Endothelial cell of hepatic sinusoid (primary cell): ENCODE results near the gene PKD1.
"Not testable (repeated sequence)": the region's sequence is repeated elsewhere in the genome, so short reads cannot be mapped to it uniquely, and the experiment has no call there.

Source experiments
- in situ Hi-C: cut with HindIII; loops from 2 replicates; pipeline ENCODE4 v1.10.0; 2017; ENCODE audit warnings: low sequenced_read_pairs

Gene PKD1

DNA sequence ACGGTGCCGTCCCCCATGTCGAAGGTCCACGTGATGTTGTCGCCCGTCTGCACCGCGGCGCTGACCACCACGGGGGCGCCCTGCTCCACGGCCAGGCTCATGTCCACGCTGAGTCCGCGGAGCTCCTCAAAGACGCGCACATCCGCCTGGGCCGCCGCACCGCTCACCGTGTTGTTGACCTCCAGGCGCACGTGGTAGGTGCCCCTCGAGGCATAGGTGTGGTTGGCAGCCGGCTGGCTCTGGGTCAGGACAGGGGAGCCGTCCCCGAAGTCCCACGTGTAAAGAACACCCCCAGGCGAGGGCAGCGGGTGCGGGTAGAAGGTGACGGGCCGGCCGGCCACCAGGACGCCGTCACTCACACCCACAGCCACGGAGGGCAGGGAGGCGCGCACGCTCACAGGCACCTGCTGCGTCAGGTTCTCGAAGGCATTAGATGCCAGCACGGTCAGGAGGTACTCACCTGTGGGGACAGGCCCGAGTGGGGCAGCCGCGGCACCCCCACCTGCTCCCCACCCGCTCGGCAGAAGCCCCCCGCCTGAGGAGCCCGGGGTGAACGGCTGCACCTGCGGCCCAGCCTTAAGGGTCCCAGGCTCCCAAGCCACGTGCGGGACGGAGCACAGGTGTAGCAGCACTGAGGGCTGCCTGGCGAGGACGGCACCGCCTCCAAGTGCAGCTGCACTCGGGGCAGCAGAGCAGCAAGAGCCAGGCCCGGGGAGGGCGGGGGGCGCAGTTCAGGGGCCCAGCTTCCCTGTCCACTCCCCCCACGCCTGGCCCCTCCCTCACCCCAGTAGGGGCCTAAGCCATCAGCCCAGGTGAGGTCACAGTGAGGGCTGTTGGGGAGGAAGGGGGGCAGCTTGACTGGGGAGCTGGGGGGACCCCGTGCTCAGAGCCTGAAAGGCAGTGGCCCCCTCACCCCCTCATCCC lies 24.0 kb downstream of the PKD1 start:
- in situ Hi-C loops = not testable (repeated sequence)

DNA sequence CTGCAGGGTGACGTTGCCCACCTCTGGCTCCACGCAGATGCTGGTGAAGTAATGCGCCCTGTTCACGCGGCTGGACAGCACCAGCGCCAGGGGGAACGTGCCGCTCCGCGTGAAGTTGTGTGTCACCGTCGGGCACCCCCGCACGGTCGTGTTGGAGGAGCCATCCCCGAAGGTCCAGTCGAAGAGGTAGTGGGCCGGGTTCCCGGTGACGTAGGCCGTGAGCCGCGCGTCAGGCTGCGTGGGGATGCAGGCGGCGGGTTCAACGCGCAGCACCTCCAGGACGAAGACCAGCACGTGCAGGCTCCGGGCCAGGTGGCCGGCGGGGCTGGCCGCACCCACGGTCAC lies 24.7 kb downstream of the PKD1 start:
- in situ Hi-C loops = not testable (repeated sequence)

DNA sequence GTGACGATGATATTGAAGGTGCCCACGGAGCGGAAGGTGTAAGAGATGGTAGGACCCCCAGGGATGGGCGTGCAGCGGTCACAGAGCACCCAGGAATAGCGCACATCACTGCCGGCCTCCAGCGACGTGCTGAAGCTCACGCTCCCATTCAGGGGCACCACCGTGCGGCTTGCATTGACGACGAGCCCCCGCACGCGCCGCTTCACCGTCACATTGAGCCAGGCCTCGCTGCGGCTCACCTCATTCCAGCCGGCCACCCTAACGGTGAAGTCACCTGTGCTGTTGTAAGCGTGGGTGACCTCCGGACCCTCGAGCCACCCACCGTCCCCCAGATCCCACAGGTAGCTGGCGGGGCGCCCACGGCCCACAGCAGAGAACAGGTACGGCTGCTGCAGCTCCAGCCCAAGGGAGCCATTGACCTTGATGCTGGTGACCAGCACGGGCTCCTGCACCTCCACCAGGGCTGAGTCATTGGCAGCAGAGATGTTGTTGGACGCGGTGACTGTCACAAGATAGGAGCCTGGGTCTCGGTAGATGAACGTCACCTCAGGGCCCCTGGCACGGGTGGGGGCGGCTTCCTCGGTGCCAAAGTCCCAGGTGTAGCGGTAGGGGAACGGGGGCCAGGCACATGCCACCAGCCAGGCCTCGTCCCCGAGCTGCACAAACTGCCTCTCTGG lies 25.2 kb downstream of the PKD1 start:
- in situ Hi-C loops = not testable (repeated sequence)

DNA sequence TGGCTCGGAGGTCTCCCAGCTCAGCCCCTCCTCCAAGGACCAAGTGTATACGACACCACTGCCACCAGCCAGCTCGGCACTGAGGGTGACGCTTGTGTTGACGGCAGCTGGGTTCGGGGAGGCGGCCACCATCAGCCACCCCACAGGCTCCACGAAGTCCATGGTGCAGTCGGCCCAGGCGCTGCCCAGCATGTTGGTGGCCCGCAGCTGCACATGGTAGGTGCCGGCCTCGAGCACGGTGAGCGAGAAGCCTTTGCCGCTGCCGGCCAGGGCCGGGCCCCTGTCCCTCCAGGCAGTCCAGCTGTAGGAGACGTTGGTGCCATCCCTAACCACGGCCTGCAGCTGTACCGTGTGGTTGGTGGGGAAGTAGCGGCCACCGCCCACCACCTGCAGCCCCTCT lies 25.8 kb downstream of the PKD1 start:
- in situ Hi-C loops = not testable (repeated sequence)

DNA sequence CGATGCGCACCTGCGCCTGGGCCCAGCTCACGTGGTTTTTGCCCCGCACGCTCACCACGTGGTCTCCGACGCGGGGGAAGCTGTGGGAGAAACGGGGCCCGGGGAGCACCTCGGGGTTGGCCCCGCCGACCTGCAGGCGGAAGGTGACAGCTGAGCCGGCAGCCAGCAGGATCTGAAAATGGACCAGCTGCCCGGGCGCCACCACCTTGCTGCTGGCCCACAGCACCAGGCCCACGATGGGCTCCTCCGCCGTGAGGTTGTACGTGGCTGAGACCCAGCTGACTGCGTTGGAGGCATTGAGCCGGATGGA lies 26.5 kb downstream of the PKD1 start:
- in situ Hi-C loops = not testable (repeated sequence)

DNA sequence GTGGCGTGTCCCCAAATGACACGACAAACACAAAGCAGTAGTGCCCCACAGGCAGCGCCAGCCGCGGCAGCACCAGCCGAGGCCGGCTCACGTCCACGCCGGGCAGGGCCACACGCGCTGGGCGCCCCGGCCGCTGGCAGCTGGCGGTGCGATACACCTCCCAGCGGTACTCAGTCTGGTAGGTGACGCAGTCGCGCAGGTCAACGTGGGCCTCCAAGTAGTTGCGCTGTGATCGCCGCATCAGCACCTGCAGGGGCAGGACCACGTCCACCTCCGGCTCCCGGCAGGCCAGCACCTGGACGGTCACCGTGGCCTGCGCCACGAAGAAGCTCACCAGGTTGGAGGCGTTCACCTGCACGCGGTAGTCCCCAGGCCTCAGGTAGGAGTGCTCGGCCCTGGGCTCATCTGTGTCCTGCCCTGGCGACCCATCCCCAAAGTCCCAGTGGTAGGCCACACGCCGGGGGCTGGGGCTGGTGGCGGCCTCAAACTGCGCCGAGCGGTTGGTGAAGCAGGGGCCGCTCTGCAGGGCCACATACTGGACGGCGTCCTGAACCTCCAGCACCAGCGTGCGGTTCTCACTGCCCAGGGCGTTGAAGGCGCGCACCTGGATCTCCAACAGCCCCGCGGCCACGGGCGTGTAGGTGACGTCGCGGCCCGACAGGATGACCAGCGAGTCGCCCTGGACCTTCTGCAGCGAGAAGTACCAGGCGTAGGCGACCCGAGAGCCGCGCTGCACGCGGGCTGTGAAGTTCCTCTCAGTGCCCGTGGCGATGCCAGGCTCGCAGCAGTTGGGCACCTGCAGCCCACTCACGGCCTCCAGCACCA lies 27.0 kb downstream of the PKD1 start:
- in situ Hi-C loops = not testable (repeated sequence)

DNA sequence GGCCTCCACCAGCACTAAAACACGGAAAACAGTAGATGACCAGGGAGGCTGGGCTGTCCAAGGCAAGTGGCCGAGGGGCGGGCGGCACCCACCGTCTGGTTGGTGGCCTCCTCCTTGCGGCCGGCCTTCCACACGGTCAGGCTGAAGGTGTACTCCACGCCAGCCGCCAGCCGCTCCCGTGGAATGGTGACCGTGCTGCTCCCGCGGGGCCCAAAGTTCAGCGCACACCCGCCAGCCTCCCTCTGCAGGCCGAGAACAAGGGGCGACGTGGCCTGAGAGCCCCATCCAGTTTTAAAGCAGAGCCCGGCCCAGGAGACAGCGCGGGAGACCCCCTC lies 27.9 kb downstream of the PKD1 start:
- in situ Hi-C loops = not testable (repeated sequence)

DNA sequence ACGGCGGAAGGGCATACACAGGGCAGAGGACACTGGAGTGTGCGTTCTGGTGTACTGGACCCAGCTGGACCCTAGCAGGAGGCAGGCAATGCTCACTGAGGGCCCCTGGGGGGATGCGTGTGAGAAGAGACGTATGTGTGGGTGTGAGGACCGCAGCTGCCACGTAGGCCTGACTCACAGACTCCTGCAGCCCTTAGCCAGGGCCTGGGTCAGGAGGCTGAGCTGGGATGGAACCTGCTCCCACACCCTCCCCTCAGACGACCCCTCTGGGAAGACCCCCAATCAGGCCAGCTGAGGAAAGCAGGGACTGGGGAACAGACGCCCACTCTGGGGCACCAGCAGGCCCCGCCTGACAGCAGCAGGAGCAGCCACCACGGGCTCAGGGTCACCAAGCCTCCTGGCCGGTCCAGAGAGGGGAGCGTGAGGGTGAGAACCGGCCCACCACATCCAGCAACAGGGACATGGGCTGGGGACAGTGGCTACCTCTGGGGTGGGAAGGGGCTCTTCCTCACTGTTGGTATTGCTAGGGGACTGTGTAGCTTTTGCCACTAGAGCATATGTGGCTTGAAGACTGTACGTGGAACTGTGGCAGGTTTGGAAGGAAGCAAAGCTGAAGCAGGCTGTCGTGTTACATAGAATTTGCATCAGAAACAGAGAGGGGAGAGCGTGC lies 28.4 kb downstream of the PKD1 start:
- in situ Hi-C loops = not testable (repeated sequence)

DNA sequence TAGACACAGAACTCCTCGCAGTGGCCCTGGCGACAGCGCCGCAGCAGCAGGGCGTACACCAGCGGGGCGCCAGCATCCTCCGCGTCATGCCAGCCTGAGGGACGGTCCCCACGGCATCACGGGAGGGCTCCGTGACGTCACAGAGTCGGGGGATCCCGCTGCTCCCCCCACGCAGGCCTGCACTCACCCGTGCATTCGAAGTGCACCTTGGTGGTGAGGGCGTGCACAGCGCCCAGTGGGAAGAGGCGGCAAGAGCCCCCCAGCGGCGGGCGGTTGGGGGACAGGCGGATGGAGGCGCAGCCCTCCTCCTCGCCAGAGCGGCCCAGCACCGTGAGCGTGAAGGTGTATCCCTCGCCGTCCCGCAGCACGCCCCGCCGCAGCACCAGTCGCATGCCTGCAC lies 29.5 kb downstream of the PKD1 start:
- in situ Hi-C loops = not testable (repeated sequence)

DNA sequence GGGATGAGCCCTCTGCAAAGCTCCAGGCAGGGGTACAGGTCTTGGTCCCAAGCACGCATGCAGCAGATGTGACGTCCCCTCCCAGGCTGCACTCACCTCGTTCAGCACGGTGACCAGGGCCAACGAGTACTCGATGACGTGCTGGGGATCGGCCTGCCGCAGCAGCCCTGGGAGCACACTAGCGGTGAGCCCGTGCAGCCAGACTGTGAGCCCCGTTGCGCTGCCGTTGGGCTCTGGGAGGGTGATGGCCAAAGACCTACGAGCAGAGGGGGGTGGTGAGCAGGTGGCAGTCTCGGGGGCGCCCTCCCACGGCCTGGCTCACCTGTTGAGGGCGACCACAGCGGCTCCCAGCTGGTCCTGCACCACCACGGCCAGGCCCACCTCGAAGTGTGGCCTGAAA lies 29.9 kb downstream of the PKD1 start:
- in situ Hi-C loops = not testable (repeated sequence)

DNA sequence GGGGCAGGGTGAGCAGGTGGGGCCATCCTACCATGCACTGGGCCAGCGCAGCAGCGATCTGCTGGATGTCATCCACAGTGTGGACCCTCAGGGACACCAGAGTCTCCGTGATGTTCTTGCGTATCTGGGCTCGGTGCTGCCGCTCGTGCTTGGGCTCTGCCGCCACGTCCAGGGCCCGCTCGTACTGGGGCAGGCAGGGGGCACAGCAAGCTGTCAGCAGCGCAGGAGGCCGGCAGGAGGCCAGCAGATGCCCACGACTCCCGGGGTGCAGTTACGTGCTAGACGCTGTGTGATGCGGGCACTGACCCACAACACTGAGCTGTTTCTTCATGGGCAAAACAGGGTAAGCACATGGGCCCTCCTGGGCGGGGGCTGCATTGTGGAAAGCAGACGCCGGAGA lies 30.4 kb downstream of the PKD1 start:
- in situ Hi-C loops = not testable (repeated sequence)

DNA sequence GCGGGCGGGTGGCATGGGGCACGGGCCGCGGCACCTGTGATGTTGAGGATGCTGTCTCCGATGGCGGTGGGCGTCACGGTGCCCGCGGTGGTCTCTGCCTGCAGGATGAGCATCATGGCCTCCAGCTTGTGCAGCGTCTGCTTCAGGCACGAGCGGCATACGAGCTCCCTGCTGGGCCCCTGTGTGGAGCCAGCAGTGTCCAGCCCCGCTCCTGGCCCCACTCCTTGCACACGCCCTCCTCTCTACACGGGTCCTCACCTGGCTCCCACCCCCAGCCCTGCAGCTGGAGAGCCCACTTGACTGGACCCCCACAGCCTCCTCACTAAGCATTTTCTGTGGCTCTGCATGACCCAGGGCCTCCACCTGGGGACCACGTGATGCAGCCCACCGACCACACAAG lies 31.2 kb downstream of the PKD1 start:
- in situ Hi-C loops = not testable (repeated sequence)

DNA sequence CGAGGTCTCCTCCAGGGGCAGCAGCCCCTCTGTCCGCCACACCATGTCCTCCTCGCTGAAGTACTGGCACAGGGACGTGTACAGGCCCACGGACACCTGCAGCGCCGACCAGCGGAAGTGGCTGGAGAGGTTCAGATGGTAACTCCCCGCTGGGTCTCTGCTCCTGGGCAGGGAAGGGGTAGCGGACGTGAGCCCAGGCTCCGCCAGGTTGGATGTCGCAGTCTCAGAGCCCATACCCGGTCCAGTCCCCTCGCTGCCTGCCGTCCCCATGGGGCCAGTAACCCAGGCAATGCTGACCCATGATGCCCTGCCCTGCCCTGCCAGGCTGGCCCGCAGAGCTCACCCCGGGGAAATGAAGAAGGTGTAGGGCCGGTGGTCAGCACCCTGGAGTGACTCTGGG lies 33.2 kb downstream of the PKD1 start:
- in situ Hi-C loops = no loop called here

DNA sequence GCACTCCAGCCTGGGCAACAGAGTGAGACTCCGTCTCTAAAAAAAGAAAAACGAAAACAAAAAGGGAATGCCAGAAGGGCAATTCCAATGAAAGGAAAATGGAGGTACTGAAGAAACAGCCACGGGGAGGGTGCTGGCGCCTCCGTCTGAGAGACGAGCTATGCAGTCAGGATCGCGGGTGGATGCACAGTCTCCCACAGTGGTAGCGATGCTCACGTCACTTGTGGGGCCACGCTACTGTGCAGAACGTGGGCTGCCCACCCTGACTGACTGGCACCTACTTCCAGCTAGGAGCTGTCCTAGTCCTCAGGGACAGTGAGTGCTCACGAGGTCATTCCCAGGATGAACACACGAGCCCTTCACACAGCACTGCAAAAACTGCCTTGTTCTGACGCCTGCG lies 34.1 kb downstream of the PKD1 start:
- in situ Hi-C loops = not testable (repeated sequence)

DNA sequence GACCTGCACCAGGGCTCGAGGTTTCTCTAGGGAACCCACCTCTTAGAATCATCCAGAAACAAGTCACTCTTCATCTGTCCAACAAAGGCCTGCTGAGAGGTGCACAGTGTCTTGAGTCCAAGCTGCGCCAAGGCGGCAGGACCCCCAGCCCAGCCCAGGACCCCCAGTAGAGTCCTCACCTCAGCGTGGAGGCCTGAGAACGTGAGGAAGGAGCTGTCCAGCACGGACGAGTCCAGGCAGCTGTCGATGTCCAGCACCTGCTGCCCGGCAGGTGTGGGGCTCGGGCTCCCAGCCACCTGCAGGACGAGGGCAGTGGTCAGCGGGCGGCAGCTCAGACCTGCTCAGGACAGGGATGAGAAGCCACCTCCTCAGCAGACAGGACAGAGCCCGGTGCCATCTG lies 38.0 kb downstream of the PKD1 start:
- in situ Hi-C loops = not testable (repeated sequence)

DNA sequence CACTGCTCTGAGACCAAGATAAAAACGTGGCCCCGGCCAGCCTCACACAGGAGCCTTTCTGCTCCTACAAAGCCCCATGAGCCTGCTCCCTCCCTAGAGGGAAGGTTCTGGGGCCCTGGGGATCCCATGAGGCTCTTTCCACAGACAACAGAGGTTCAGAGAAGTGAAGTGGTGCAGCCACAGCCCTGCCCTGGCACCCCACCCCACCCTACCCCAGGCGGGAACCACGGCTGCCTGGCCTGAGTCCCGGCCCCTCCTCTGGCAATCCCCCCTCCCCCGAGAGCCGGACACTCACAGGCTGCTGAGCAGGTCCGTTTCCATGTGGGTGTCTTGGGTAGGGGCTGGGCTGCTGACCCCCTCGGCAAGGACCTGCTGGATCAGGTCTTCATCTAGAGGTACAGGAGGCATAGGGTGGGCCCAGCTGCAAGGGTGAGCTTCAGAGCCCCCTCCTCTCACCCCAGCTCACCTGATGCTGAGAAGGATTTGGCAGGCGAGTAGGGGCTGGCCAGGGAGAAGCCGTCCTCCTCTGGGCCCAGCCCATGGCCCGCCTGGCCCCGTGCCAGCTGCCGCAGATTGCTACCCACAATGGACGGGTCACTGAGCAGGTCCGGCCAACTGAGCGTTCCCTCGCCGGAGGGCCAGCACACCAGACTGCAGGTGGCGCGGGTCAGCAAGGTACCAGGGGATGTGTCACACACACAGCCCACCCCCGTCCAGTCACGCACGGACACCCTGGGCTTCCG lies 38.7 kb downstream of the PKD1 start:
- in situ Hi-C loops = no loop called here

DNA sequence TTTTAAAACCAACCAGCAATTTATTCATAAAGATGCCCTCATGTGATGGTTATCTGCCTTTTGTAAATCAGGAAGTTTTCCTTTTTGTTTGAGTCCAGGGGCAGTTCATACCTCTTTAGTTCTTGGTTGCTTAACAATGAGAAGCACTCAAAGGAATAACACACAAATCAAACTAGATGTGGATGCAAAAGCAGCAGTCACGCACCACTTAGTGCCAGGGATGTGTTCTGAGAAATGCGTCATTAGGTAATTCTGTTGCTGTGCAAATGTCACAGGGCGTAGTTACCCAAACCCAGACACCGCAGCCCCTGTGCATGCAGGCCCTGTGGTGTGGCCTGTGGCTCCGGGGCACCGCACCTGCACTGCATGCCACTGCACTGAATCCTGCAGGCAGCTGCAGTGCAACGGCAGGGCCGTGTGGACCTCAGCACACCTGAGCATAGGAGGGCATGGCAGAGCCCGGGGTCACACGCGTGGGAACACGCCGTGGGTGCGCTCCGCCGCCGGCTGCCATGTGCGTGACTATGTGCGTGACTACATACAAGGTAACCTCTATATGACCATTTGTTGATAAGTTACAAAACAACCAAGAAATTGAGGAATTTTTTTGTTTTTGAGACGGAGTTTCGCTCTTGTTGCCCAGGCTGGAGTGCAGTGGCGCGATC lies 39.6 kb downstream of the PKD1 start:
- in situ Hi-C loops = no loop called here

DNA sequence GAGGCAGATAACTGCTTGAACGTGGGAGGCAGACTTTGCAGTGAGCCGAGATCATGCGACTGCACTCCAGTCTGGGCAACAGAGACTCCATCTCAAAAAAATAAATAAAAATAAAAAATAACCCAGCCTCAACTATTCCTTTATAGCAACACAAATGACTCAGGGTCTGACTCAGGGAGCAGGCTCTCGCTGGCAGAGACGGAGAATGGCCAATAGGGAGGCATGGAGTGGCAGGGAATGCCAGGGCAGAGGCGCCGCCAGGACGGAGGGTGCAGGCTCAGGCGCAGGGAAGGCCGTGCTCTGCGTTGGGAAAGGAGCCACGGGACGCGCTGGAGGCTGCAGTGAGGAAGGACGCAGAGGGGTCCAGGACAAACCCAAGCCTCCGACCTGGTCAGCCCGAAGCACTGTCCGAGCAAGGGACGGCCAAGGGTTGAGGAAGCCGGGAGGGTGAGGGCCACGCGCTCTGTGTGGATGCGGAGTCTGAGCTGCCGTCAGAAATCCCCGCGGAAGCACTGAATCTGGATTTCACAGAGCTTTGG lies 40.3 kb downstream of the PKD1 start:
- in situ Hi-C loops = no loop called here

DNA sequence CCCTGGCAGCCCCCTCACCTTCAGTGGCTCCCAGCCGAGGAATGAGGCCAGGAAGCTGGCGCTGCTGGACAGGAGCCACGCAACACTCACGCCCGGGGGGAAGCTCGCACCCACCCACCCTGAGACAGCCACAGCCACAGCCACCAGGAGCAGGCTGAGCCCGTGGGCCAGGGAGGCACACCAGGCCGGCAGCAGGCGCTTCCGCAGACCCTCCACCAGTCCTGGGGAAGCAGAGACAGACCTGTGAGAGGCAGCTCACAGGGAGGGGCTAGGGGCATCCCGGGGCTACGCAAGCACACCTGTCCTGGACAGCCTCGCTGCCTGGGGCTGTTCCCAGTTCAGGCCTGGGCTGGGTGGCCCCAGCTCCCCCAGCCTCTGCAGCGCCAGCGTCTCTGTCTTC lies 41.9 kb downstream of the PKD1 start:
- in situ Hi-C loops = no loop called here

DNA sequence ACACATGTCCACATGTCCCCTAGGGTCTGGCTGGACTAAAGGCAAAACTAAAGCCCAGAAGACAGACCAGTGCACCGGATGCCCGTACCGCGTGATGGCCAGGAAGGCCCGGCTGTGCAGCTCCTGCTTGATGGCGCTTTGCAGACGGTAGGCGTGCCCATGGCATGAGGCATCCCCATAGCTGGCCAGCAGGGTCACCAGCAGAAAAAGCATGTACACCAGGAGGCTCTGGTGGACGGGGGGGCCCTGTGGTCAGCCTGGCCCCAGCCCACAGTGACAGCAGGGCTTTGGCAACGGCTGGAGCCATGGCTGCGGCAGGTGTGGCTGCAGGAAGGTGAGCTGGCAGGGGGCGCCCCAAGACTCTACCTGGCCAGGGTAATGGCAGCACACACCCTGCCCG lies 42.8 kb downstream of the PKD1 start:
- in situ Hi-C loops = no loop called here
